Ishikawa (cell line): Measurements from ENCODE around the gene PDE3A.

Source experiments
- CEBPB ChIP-seq: IDR thresholded peaks from 2 replicates; pipeline ENCODE4 v1.6.1; 2012
- CREB1 ChIP-seq: IDR thresholded peaks from 2 replicates; pipeline ENCODE4 v1.6.1; 2012; ENCODE audit warnings: low read depth
- EGR1 ChIP-seq: IDR thresholded peaks from 2 replicates; pipeline ENCODE4 v1.6.1; 2012
- EP300 ChIP-seq: IDR thresholded peaks from 2 replicates; pipeline ENCODE4 v1.6.1; 2012; ENCODE audit warnings: borderline replicate concordance
- FOXM1 ChIP-seq: IDR thresholded peaks from 2 replicates; pipeline ENCODE4 v1.6.1; 2012; ENCODE audit warnings: low read depth, borderline replicate concordance
- MAX ChIP-seq: IDR thresholded peaks from 2 replicates; pipeline ENCODE4 v1.6.1; 2012
- RAD21 ChIP-seq: IDR thresholded peaks from 2 replicates; pipeline ENCODE4 v1.6.1; 2012; ENCODE audit warnings: low read depth
- TAF1 ChIP-seq: IDR thresholded peaks from 2 replicates; pipeline ENCODE4 v1.6.1; 2012; ENCODE audit warnings: low read depth, mild to moderate bottlenecking
- TCF12 ChIP-seq: IDR thresholded peaks from 2 replicates; pipeline ENCODE4 v1.6.1; 2012; ENCODE audit warnings: low read depth
- TEAD4 ChIP-seq: IDR thresholded peaks from 2 replicates; pipeline ENCODE4 v1.6.1; 2012
- YY1 ChIP-seq: IDR thresholded peaks from 2 replicates; pipeline ENCODE4 v1.6.1; 2012; ENCODE audit warnings: low read depth
- ZBTB7A ChIP-seq: IDR thresholded peaks from 2 replicates; pipeline ENCODE4 v1.6.1; 2012; ENCODE audit warnings: low read depth
- TF ChIP-seq, protein P1 (sequence below): IDR thresholded peaks from 2 replicates; pipeline ENCODE4 v1.6.1; 2012; ENCODE audit warnings: low read depth, mild to moderate bottlenecking
- TF ChIP-seq, protein P2 (sequence below): IDR thresholded peaks from 2 replicates; pipeline ENCODE4 v1.6.1; 2012

DNA sequence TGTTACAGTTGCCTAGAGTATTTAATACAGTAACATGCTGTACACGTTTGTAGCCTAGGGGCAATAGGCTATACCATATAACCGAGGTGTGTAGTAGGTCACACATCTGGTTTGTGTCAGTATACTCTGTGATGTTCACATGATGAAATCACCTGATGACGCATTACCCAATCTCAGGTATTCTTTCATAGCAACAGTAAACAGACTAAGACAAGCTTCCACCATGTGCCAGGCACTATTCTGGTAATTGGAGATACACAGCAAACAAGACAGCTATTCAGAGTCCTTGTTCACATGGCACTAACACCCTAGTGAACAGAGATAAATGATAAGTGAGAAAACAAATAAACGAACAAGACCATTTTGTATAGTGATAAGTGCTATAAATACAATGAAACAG, 3.8 kb upstream of the PDE3A start:
- no peak for TF ChIP-seq EGR1
- no peak for TF ChIP-seq TAF1
- TF ChIP-seq CEBPB, result no peak
- TF ChIP-seq MAX, result no peak
- no peak for TF ChIP-seq RAD21
- TF ChIP-seq, protein P1, sequence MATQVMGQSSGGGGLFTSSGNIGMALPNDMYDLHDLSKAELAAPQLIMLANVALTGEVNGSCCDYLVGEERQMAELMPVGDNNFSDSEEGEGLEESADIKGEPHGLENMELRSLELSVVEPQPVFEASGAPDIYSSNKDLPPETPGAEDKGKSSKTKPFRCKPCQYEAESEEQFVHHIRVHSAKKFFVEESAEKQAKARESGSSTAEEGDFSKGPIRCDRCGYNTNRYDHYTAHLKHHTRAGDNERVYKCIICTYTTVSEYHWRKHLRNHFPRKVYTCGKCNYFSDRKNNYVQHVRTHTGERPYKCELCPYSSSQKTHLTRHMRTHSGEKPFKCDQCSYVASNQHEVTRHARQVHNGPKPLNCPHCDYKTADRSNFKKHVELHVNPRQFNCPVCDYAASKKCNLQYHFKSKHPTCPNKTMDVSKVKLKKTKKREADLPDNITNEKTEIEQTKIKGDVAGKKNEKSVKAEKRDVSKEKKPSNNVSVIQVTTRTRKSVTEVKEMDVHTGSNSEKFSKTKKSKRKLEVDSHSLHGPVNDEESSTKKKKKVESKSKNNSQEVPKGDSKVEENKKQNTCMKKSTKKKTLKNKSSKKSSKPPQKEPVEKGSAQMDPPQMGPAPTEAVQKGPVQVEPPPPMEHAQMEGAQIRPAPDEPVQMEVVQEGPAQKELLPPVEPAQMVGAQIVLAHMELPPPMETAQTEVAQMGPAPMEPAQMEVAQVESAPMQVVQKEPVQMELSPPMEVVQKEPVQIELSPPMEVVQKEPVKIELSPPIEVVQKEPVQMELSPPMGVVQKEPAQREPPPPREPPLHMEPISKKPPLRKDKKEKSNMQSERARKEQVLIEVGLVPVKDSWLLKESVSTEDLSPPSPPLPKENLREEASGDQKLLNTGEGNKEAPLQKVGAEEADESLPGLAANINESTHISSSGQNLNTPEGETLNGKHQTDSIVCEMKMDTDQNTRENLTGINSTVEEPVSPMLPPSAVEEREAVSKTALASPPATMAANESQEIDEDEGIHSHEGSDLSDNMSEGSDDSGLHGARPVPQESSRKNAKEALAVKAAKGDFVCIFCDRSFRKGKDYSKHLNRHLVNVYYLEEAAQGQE, result no peak
- no peak for TF ChIP-seq FOXM1
- no peak for TF ChIP-seq EP300
- no peak for TF ChIP-seq TEAD4
- no peak for TF ChIP-seq YY1
- TF ChIP-seq CREB1, result no peak
- TF ChIP-seq ZBTB7A, result no peak
- TF ChIP-seq, protein P2, sequence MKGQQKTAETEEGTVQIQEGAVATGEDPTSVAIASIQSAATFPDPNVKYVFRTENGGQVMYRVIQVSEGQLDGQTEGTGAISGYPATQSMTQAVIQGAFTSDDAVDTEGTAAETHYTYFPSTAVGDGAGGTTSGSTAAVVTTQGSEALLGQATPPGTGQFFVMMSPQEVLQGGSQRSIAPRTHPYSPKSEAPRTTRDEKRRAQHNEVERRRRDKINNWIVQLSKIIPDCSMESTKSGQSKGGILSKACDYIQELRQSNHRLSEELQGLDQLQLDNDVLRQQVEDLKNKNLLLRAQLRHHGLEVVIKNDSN, result no peak
- TF ChIP-seq TCF12, result no peak
